Thymus (tissue), 11 donors: ENCODE measurements around the gene CH25H. TPM values are rescaled to one million over a fixed set of nuclear protein-coding genes. Genes with fewer than 3 reads are reported as not detected.

ENCODE experiments used
- DNase-seq, 9 donors: peaks; one replicate each; pipeline ENCODE4 v3.0.0-alpha.2; 2013; ENCODE audit warnings: low spot score in 9 of 9, low read depth in 6 of 9, missing footprints in 1 of 9
- H3K27ac ChIP-seq, 2 donors: one replicate each; pipeline ENCODE4 v1.5.1; 2013; ENCODE audit warnings: control low read depth in 1 of 2, low read depth in 1 of 2, low read length in 1 of 2, mild to moderate bottlenecking in 1 of 2, moderate library complexity in 1 of 2
- H3K27me3 ChIP-seq, 2 donors: one replicate each; pipeline ENCODE4 v1.5.1; 2013; ENCODE audit warnings: low read length in 1 of 2; ENCODE audit not compliant: control insufficient read depth in 2 of 2, insufficient read depth in 1 of 2
- H3K36me3 ChIP-seq, 2 donors: one replicate each; pipeline ENCODE4 v1.5.1; 2013; ENCODE audit warnings: low read length in 1 of 2, mild to moderate bottlenecking in 1 of 2, moderate library complexity in 1 of 2; ENCODE audit not compliant: control insufficient read depth in 2 of 2, insufficient read depth in 2 of 2
- H3K4me1 ChIP-seq, 2 donors: one replicate each; pipeline ENCODE4 v1.5.1; 2013; ENCODE audit warnings: low read length in 2 of 2; ENCODE audit not compliant: control insufficient read depth in 2 of 2, insufficient read depth in 2 of 2
- H3K4me3 ChIP-seq, 2 donors: one replicate each; pipeline ENCODE4 v1.5.1; 2013; ENCODE audit warnings: low read length in 2 of 2, control low read depth in 1 of 2, mild to moderate bottlenecking in 1 of 2
- H3K9me3 ChIP-seq, 2 donors: one replicate each; pipeline ENCODE4 v1.5.1; 2013; ENCODE audit warnings: low read length in 1 of 2, mild to moderate bottlenecking in 1 of 2; ENCODE audit not compliant: control insufficient read depth in 2 of 2, insufficient read depth in 1 of 2
- WGBS: extraction: QIAGEN DNeasy Blood & Tissue Kit; methylation state at CpG from one replicate; pipeline ENCODE4 v1.1.7; 2013; 5-methylcytosine and 5-hydroxymethylcytosine counted together
- polyA plus RNA-seq: library from polyadenylated mRNA; stranded (reverse); fragments of 200-250 nt; gene quantifications from one replicate; pipeline ENCODE4 v1.2.3, GENCODE V29; 2013
- total RNA-seq: library from RNA; stranded (reverse); fragments of 120-200 nt; gene quantifications from one replicate; pipeline ENCODE4 v1.2.4, GENCODE V29; 2013
- donor health status: healthy.

CH25H gene
- total and polyA plus RNA-seq, 2 donors: 8.5 to 23.8 TPM

GRCh38 chr10:89236226-89236797 is 29.2 kb upstream of the CH25H start:
- Histone ChIP-seq H3K4me1 (no peaks in the 10 kb centered on the region), H3K4me3 (no peak overlapping the region), H3K27me3 (no peaks in the 10 kb centered on the region), H3K27ac (no peak overlapping the region), H3K9me3 (no peaks in the 10 kb centered on the region), H3K36me3 (peaks cover 0 to 3% of the 10 kb centered on the region in 2 donors)
- DNase-seq: no peak
- 96% methylated on average over 4 of the region's 4 CpGs for WGBS

- H3K27ac ChIP-seq: peak overlapping the region in 1 of 2 donors; percentile 31
- peaks cover 0 to 3% of the 10 kb centered on the region in 2 donors for H3K36me3 ChIP-seq
- H3K4me3 ChIP-seq: no peak overlapping the region
- no peak for DNase-seq
- no peaks in the 10 kb centered on the region for H3K9me3 ChIP-seq
- no peaks in the 10 kb centered on the region for H3K4me1 ChIP-seq
- 95% methylated on average over 12 of the region's 12 CpGs for WGBS
- no peaks in the 10 kb centered on the region for H3K27me3 ChIP-seq
Measured at GRCh38 chr10:89235073-89235798, 28.1 kb upstream of the CH25H start.

- Histone ChIP-seq H3K4me3 (no peak overlapping the region), H3K27me3 (no peaks in the 10 kb centered on the region), H3K36me3 (peaks cover 0 to 3% of the 10 kb centered on the region in 2 donors), H3K27ac (no peak overlapping the region), H3K9me3 (no peaks in the 10 kb centered on the region), H3K4me1 (no peaks in the 10 kb centered on the region)
- no peak for DNase-seq
- WGBS: 94% methylated on average over 2 of the region's 2 CpGs
Measured at GRCh38 chr10:89233033-89233432, 25.9 kb upstream of the CH25H start.

GRCh38 chr10:89228962-89229361 is 21.8 kb upstream of the CH25H start:
- H3K9me3 ChIP-seq: no peaks in the 10 kb centered on the region
- DNase-seq: no peak
- no peaks in the 10 kb centered on the region for H3K27me3 ChIP-seq
- H3K36me3 ChIP-seq: peaks cover 0 to 4% of the 10 kb centered on the region in 2 donors
- H3K27ac ChIP-seq: no peak overlapping the region
- H3K4me1 ChIP-seq: no peaks in the 10 kb centered on the region
- H3K4me3 ChIP-seq: no peak overlapping the region

- no peak for DNase-seq
- Histone ChIP-seq H3K27me3 (no peaks in the 10 kb centered on the region), H3K9me3 (no peaks in the 10 kb centered on the region), H3K4me3 (no peak overlapping the region), H3K27ac (no peak overlapping the region), H3K36me3 (peaks cover 0 to 4% of the 10 kb centered on the region in 2 donors), H3K4me1 (no peaks in the 10 kb centered on the region)
- 98% methylated on average over 3 of the region's 3 CpGs for WGBS
Measured at GRCh38 chr10:89228146-89228545, 21.0 kb upstream of the CH25H start.

GRCh38 chr10:89226891-89227290 is 19.8 kb upstream of the CH25H start:
- no peak for DNase-seq
- no peak overlapping the region for H3K4me3 ChIP-seq
- H3K9me3 ChIP-seq: no peaks in the 10 kb centered on the region
- peaks cover 0 to 4% of the 10 kb centered on the region in 2 donors for H3K36me3 ChIP-seq
- WGBS: 98% methylated on average over 1 of the region's 1 CpG
- H3K27me3 ChIP-seq: no peaks in the 10 kb centered on the region
- H3K27ac ChIP-seq: no peak overlapping the region
- H3K4me1 ChIP-seq: no peaks in the 10 kb centered on the region

- H3K4me1 ChIP-seq: no peaks in the 10 kb centered on the region
- no peak overlapping the region for H3K27ac ChIP-seq
- no peaks in the 10 kb centered on the region for H3K9me3 ChIP-seq
- H3K36me3 ChIP-seq: peaks cover 0 to 7% of the 10 kb centered on the region in 2 donors
- no peaks in the 10 kb centered on the region for H3K27me3 ChIP-seq
- H3K4me3 ChIP-seq: peak overlapping the region; percentile 2 to 30
- 66% methylated on average over 18 of the region's 18 CpGs for WGBS
- no peak for DNase-seq
Measured at GRCh38 chr10:89224739-89225443, 17.8 kb upstream of the CH25H start.

- no peak for DNase-seq
- Histone ChIP-seq H3K36me3 (peaks cover 0 to 3% of the 10 kb centered on the region in 2 donors), H3K4me1 (peaks cover 0 to 3% of the 10 kb centered on the region in 2 donors), H3K9me3 (no peaks in the 10 kb centered on the region), H3K27me3 (no peaks in the 10 kb centered on the region), H3K4me3 (no peak overlapping the region), H3K27ac (no peak overlapping the region)
- 95% methylated on average over 2 of the region's 2 CpGs for WGBS
Measured at GRCh38 chr10:89221919-89222318, 14.8 kb upstream of the CH25H start.

- 95% methylated on average over 4 of the region's 4 CpGs for WGBS
- Histone ChIP-seq H3K27ac (no peak overlapping the region), H3K27me3 (no peaks in the 10 kb centered on the region), H3K36me3 (peaks cover 0 to 10% of the 10 kb centered on the region in 2 donors), H3K4me1 (peaks cover 0 to 3% of the 10 kb centered on the region in 2 donors), H3K9me3 (no peaks in the 10 kb centered on the region), H3K4me3 (no peak overlapping the region)
- DNase-seq: no peak
Measured at GRCh38 chr10:89219513-89220218, 12.5 kb upstream of the CH25H start.
